Epithelial cell of esophagus (primary cell): ENCODE data around the gene RAPGEF1.

ENCODE experiments used
- DNase-seq: peaks from one replicate; pipeline ENCODE4 v3.0.0; 2010; ENCODE audit warnings: low read depth
- H3K4me3 ChIP-seq: 2 replicates; pipeline ENCODE4 v1.5.1; 2011; ENCODE audit warnings: mild to moderate bottlenecking, low read length, control low read depth
- TF ChIP-seq, protein P1 (sequence below): IDR thresholded peaks from 2 replicates; pipeline ENCODE4 v1.5.1; 2011; ENCODE audit warnings: low read depth, mild to moderate bottlenecking, low read length, control low read depth, inconsistent platforms; ENCODE audit not compliant: insufficient read depth; ENCODE audit errors: missing control alignments

RAPGEF1 gene

DNA sequence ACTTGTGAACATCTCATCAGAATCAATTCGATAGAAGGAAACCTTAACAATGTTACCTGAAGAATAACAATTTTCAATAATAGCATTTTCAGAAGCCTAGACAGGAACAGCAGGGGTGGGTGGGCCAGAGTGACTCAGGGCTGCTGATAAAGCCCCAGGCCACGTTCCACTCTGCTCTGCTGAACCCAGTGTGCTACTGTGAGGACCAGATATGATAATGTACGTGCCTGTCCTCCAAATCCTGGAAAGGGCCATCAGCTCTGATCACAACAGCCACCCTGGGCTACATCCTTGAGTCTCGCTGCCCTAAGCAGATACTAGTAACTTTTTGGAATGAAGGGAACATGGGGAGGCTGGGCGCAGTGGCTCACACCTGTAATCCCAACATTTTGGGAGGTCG is 103.3 kb downstream of the RAPGEF1 start:
- TF ChIP-seq, protein P1, sequence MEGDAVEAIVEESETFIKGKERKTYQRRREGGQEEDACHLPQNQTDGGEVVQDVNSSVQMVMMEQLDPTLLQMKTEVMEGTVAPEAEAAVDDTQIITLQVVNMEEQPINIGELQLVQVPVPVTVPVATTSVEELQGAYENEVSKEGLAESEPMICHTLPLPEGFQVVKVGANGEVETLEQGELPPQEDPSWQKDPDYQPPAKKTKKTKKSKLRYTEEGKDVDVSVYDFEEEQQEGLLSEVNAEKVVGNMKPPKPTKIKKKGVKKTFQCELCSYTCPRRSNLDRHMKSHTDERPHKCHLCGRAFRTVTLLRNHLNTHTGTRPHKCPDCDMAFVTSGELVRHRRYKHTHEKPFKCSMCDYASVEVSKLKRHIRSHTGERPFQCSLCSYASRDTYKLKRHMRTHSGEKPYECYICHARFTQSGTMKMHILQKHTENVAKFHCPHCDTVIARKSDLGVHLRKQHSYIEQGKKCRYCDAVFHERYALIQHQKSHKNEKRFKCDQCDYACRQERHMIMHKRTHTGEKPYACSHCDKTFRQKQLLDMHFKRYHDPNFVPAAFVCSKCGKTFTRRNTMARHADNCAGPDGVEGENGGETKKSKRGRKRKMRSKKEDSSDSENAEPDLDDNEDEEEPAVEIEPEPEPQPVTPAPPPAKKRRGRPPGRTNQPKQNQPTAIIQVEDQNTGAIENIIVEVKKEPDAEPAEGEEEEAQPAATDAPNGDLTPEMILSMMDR = no peak
- H3K4me3 ChIP-seq = no peak overlapping the region
- no peak for DNase-seq

DNA sequence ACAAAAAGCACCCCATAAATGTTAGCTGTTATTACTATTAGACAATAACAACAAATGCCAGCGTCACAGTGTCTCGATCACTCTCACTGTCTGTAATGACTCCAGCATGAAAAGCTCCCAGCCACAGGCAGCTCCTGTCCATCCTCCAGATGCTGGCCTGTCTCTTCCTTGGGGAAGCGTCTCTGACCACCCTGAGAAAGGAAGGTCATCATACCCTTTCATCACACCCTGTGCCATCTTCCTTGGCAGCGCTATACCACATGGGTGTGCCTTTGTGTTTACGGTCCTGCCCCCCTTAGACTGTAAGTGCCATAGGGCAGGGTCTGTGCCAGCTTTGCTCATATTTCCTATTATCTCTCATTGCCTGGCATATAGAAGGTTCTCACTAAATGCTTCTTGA is 104.0 kb downstream of the RAPGEF1 start:
- TF ChIP-seq, protein P1 = no peak
- no peak overlapping the region for H3K4me3 ChIP-seq
- no peak for DNase-seq

DNA sequence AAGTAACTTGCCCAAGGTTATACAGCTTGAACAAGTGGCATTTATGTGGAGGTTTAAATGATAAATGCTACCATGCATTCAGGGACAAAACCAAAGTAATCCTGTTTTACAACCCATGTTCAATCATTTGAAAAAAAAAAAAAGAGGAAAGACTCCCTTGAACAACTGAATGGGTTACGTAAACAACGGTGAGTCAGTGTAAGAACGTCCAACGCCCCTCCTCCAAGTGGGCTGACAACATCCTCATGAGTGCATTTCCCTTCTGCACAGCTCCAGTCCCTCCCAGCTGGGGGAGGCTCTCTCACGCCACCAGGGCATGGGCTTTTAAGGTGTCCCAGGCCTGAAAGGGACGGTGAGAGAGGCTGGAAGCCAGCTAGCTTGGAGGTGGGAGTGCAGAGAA is 104.6 kb downstream of the RAPGEF1 start:
- H3K4me3 ChIP-seq = no peak overlapping the region
- TF ChIP-seq, protein P1 = peak; percentile 28
- peak; percentile 99 for DNase-seq

- TF ChIP-seq, protein P1 = no peak
- H3K4me3 ChIP-seq = no peak overlapping the region
- DNase-seq = peak; percentile 99
Measured at GRCh38 chr9:131633491-131634031, 106.3 kb downstream of the RAPGEF1 start.

- DNase-seq = no peak
- no peak overlapping the region for H3K4me3 ChIP-seq
- TF ChIP-seq, protein P1 = no peak
Measured at GRCh38 chr9:131631306-131631705, 108.6 kb downstream of the RAPGEF1 start.

DNA sequence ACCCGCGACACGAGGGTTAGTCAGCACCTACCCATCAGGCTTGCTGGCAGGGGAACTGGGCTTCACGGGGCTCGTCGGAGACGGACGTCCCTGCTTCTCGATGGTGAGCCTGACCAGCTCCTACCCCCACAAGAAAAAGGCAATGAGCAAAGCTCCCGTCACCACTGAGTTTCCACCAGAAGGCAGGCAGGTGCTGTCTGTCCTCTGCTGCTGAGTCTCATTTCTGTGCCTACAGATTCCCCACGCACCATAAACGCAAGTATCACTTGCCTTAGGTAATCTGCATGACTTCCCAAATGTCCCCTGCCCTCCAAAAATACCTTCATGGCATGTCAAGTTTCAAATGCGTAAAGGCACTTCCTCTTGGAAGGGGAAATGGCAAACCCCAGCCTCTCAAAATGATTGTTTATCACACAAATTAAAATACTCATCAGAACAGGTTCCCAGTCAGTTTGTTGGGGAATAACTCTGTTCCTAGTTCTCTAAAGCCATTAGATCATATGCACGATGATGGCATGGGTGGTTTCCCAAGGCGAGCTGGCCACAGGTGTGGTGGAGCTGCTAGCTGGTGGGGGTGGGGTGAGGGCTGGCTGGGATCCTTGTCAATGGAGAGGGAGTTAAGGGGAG is 109.6 kb downstream of the RAPGEF1 start:
- TF ChIP-seq, protein P1 = no peak
- peak; percentile 60 for DNase-seq
- no peak overlapping the region for H3K4me3 ChIP-seq

DNA sequence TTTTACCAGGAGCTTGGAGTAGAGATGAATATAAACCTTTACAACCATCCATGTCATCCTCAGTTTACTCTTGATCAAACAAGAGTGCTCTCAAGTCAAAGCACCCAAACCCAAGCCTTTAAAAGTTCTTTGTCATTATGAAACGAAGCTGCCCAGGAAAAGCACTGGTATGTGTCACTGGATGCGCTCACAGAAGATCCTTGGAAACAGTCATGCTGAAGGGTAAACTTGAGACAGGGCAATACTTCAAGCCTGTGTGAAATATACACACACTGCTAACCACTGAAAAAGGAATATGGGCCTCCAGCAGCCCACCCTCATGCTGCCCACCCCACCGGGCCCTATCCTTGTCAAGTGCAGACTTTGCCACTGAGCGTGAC is 110.1 kb downstream of the RAPGEF1 start:
- no peak for DNase-seq
- H3K4me3 ChIP-seq = no peak overlapping the region
- TF ChIP-seq, protein P1 = no peak
